Measurements from ENCODE around the gene DOK4.
"Not testable (repeated sequence)": the region's sequence is repeated elsewhere in the genome, so short reads cannot be mapped to it uniquely, and the experiment has no call there.

Gene DOK4

GRCh38 chr16:57446531-57447185 lies 39.6 kb downstream of the DOK4 start:
- Mint-ChIP-seq H3K27me3 (ENCODE audit: low read depth, poor library complexity) (no peaks in the 10 kb centered on the region), H3K4me3 (peak overlapping the region; percentile 94), H3K36me3 (ENCODE audit: low read depth) (peaks cover 32% of the 10 kb centered on the region), H3K27ac (peak overlapping the region; percentile 75), H3K4me1 (peaks cover 24% of the 10 kb centered on the region), H3K9me3 (peaks cover 7% of the 10 kb centered on the region)
- no peak for DNase-seq
- no peak for TF ChIP-seq CTCF (IDR thresholded peaks at IDR 0.05)

GRCh38 chr16:57445510-57445909 lies 40.8 kb downstream of the DOK4 start:
- H3K36me3 Mint-ChIP-seq (ENCODE audit: low read depth), result peaks cover 37% of the 10 kb centered on the region
- no peak for DNase-seq
- H3K27ac Mint-ChIP-seq, result no peak overlapping the region
- H3K4me1 Mint-ChIP-seq, result peaks cover 24% of the 10 kb centered on the region
- H3K4me3 Mint-ChIP-seq, result no peak overlapping the region
- no peaks in the 10 kb centered on the region for H3K27me3 Mint-ChIP-seq (ENCODE audit: low read depth, poor library complexity)
- no peak for TF ChIP-seq CTCF (IDR thresholded peaks at IDR 0.05)
- H3K9me3 Mint-ChIP-seq, result peaks cover 19% of the 10 kb centered on the region

- Mint-ChIP-seq H3K4me1 (peaks cover 24% of the 10 kb centered on the region), H3K27me3 (ENCODE audit: low read depth, poor library complexity) (no peaks in the 10 kb centered on the region), H3K36me3 (ENCODE audit: low read depth) (peaks cover 45% of the 10 kb centered on the region), H3K4me3 (peak overlapping the region; percentile 30), H3K9me3 (peaks cover 27% of the 10 kb centered on the region), H3K27ac (no peak overlapping the region)
- DNase-seq, result no peak
- no peak for TF ChIP-seq CTCF (IDR thresholded peaks at IDR 0.05)
These were observed 41.6 kb downstream of the DOK4 start for GRCh38 chr16:57444711-57445110.

GRCh38 chr16:57440551-57440950 lies 45.7 kb downstream of the DOK4 start:
- Mint-ChIP-seq H3K36me3 (ENCODE audit: low read depth) (peaks cover 66% of the 10 kb centered on the region), H3K9me3 (peaks cover 28% of the 10 kb centered on the region)
- not testable (repeated sequence) for H3K27me3 Mint-ChIP-seq (ENCODE audit: low read depth, poor library complexity)

GRCh38 chr16:57439947-57440346 lies 46.3 kb downstream of the DOK4 start:
- not testable (repeated sequence) for H3K27me3 Mint-ChIP-seq (ENCODE audit: low read depth, poor library complexity); H3K4me1 Mint-ChIP-seq; H3K27ac Mint-ChIP-seq; H3K4me3 Mint-ChIP-seq; DNase-seq
- H3K36me3 Mint-ChIP-seq (ENCODE audit: low read depth), result peaks cover 71% of the 10 kb centered on the region
- peaks cover 28% of the 10 kb centered on the region for H3K9me3 Mint-ChIP-seq

More at GRCh38 chr16:57440551-57440950, 45.7 kb downstream of the DOK4 start:
- not testable (repeated sequence) for H3K27ac Mint-ChIP-seq, H3K4me3 Mint-ChIP-seq, H3K4me1 Mint-ChIP-seq, DNase-seq

- peak overlapping the region; percentile 57 for H3K27ac Mint-ChIP-seq
- TF ChIP-seq CTCF (IDR thresholded peaks at IDR 0.05), result no peak
- DNase-seq, result no peak
- H3K27me3 Mint-ChIP-seq (ENCODE audit: low read depth, poor library complexity), result no peaks in the 10 kb centered on the region
- H3K4me1 Mint-ChIP-seq, result no peaks in the 10 kb centered on the region
- H3K9me3 Mint-ChIP-seq, result peaks cover 13% of the 10 kb centered on the region
- peaks cover 74% of the 10 kb centered on the region for H3K36me3 Mint-ChIP-seq (ENCODE audit: low read depth)
- no peak overlapping the region for H3K4me3 Mint-ChIP-seq
These were observed 50.5 kb downstream of the DOK4 start for GRCh38 chr16:57435838-57436237.

- Mint-ChIP-seq H3K9me3 (no peaks in the 10 kb centered on the region), H3K4me3 (no peak overlapping the region), H3K27ac (no peak overlapping the region), H3K27me3 (ENCODE audit: low read depth, poor library complexity) (no peaks in the 10 kb centered on the region), H3K4me1 (no peaks in the 10 kb centered on the region), H3K36me3 (ENCODE audit: low read depth) (peaks cover 71% of the 10 kb centered on the region)
- no peak for TF ChIP-seq CTCF (IDR thresholded peaks at IDR 0.05)
- DNase-seq, result no peak
These were observed 52.3 kb downstream of the DOK4 start for GRCh38 chr16:57434003-57434402.

Measured in nephron progenitor cell (in vitro differentiated cells).